ENCODE results near the gene VDR. TPM values are rescaled to one million over a fixed set of nuclear protein-coding genes. Genes with fewer than 3 reads are reported as not detected.

Gene VDR
- polyA plus RNA-seq, 1 donor from 2014 or later, result not detected

GRCh38 chr12:47886510-47887240, 18.1 kb downstream of the VDR start:
- no peak overlapping the region for H3K4me3 ChIP-seq (ENCODE audit: low read length)
- no peak overlapping the region for H2AFZ ChIP-seq (ENCODE audit: low read depth, low read length)
- H3K4me2 ChIP-seq (ENCODE audit: low read length), result no peak overlapping the region
- no peak for TF ChIP-seq POLR2AphosphoS5 (IDR thresholded peaks at IDR 0.05)
- TF ChIP-seq MXI1 (conservative IDR thresholded peaks at IDR 0.05; ENCODE audit: poor library complexity, severe bottlenecking), result no peak
- TF ChIP-seq RAD21 (conservative IDR thresholded peaks at IDR 0.05), result no peak
- no peak for TF ChIP-seq EP300 (conservative IDR thresholded peaks at IDR 0.05; ENCODE audit: poor library complexity, severe bottlenecking)
- TF ChIP-seq REST (IDR thresholded peaks at IDR 0.05; ENCODE audit: borderline replicate concordance), result no peak
- TF ChIP-seq CTCF (IDR thresholded peaks at IDR 0.05; ENCODE audit: poor library complexity, severe bottlenecking), result no peak
- TF ChIP-seq EZH2 (IDR thresholded peaks at IDR 0.05; ENCODE audit: borderline replicate concordance, insufficient read depth, low read length, poor library complexity, severe bottlenecking), result no peak
- no peak for TF ChIP-seq TAF1 (IDR thresholded peaks at IDR 0.05; ENCODE audit: low read depth)
- no peak for TF ChIP-seq SMC3 (conservative IDR thresholded peaks at IDR 0.05; ENCODE audit: poor library complexity)
- H3F3A ChIP-seq (ENCODE audit: insufficient read depth, low read length, poor library complexity, severe bottlenecking), result no peaks in the 10 kb centered on the region
- H3K36me3 ChIP-seq (ENCODE audit: insufficient read depth, low read length), result no peaks in the 10 kb centered on the region
- no peaks in the 10 kb centered on the region for H3K9me3 ChIP-seq (ENCODE audit: low read length)
- H3K27me3 ChIP-seq (ENCODE audit: insufficient read depth, low read depth, low read length), result no peaks in the 10 kb centered on the region
- H3K27ac ChIP-seq (ENCODE audit: low read length), result no peak overlapping the region
- no peak overlapping the region for H3K9ac ChIP-seq (ENCODE audit: low read length)
- no peaks in the 10 kb centered on the region for H4K20me1 ChIP-seq (ENCODE audit: insufficient read depth)
- no peaks in the 10 kb centered on the region for H3K9me2 ChIP-seq (ENCODE audit: insufficient read depth, low read length)
- no peaks in the 10 kb centered on the region for H3K79me2 ChIP-seq (replicated peaks; ENCODE audit: insufficient read depth, low read length)

GRCh38 chr12:47885566-47885965, 19.2 kb downstream of the VDR start:
- Histone ChIP-seq H3K9me2 (ENCODE audit: insufficient read depth, low read length) (no peaks in the 10 kb centered on the region), H3K36me3 (ENCODE audit: insufficient read depth, low read length) (no peaks in the 10 kb centered on the region), H3K9ac (ENCODE audit: low read length) (no peak overlapping the region), H2AFZ (ENCODE audit: low read depth, low read length) (no peak overlapping the region), H4K20me1 (ENCODE audit: insufficient read depth) (no peaks in the 10 kb centered on the region), H3K9me3 (ENCODE audit: low read length) (no peaks in the 10 kb centered on the region), H3K4me3 (ENCODE audit: low read length) (no peak overlapping the region), H3K79me2 (replicated peaks; ENCODE audit: insufficient read depth, low read length) (no peaks in the 10 kb centered on the region), H3K4me2 (ENCODE audit: low read length) (no peak overlapping the region), H3F3A (ENCODE audit: insufficient read depth, low read length, poor library complexity, severe bottlenecking) (no peaks in the 10 kb centered on the region), H3K27me3 (ENCODE audit: insufficient read depth, low read depth, low read length) (no peaks in the 10 kb centered on the region), H3K27ac (ENCODE audit: low read length) (no peak overlapping the region)
- no peak for TF ChIP-seq REST (IDR thresholded peaks at IDR 0.05; ENCODE audit: borderline replicate concordance)
- TF ChIP-seq TAF1 (IDR thresholded peaks at IDR 0.05; ENCODE audit: low read depth), result no peak
- TF ChIP-seq SMC3 (conservative IDR thresholded peaks at IDR 0.05; ENCODE audit: poor library complexity), result no peak
- TF ChIP-seq POLR2AphosphoS5 (IDR thresholded peaks at IDR 0.05), result no peak
- no peak for TF ChIP-seq RAD21 (conservative IDR thresholded peaks at IDR 0.05)
- TF ChIP-seq EZH2 (IDR thresholded peaks at IDR 0.05; ENCODE audit: borderline replicate concordance, insufficient read depth, low read length, poor library complexity, severe bottlenecking), result no peak
- TF ChIP-seq EP300 (conservative IDR thresholded peaks at IDR 0.05; ENCODE audit: poor library complexity, severe bottlenecking), result no peak
- no peak for TF ChIP-seq CTCF (IDR thresholded peaks at IDR 0.05; ENCODE audit: poor library complexity, severe bottlenecking)
- TF ChIP-seq MXI1 (conservative IDR thresholded peaks at IDR 0.05; ENCODE audit: poor library complexity, severe bottlenecking), result no peak
